D341Med (cell line): ENCODE results near the gene HTD2.

Source experiments
- DNase-seq: peaks from one replicate; pipeline ENCODE4 v3.0.0; 2012; ENCODE audit warnings: low spot score

HTD2 gene

DNA sequence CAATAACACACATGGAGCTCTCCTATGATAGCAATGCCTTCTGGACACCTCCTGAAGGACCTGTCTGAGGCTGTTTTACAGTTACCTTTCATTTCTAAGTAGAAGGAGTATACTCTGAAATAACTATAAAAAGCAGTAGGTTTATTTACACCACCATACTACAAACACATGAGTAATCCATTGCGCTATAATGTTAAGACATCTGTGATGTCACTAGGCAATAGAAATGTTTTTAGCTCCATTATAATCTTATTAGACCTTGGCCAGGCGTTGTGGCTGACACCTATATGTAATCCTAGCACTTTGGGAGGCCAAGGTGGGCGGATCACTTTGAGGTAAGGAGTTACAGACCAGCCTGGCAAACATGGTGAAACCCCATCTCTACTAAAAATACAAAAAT is 51.1 kb downstream of the HTD2 start:
- no peak for DNase-seq

DNA sequence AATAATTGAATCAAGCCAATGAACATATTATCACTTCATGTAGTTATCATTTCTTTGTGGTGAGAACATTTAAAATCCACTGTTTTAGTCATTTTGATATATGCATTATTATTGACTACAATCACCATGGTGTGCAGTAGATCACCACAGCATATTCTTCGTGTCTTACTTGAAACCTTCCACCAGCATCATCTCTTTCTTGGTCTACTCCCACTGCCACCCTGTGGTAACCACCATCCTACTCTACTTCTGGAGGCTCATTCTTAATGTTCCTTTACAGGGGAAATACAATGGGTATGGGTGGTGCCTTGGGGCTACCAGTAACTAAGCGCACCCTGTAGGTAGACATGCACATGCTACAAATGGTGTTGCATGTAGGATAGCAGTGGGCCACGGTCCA is 51.8 kb downstream of the HTD2 start:
- DNase-seq: no peak

DNA sequence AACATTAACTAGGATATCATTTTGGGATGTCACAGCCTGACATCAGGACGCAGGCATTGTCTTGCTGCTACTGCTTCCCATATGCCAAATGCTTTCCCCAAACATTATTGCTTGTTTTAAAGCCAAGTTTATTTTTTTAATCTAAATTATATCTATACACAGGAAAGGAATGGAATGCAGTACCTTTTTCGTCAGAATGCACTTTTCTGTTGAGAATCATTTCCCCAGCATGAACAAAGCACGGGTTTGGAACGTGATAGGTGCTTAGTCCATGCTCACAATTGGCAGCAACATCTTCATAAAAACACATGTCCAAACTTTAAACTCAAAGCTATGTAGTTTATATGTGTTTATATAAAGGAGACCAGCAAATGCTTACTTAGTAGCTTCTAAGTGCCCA is 52.5 kb downstream of the HTD2 start:
- no peak for DNase-seq

- no peak for DNase-seq
Measured at GRCh38 chr3:58359621-58360020, 53.3 kb downstream of the HTD2 start.

GRCh38 chr3:58361866-58362265 is 55.5 kb downstream of the HTD2 start:
- DNase-seq: no peak

GRCh38 chr3:58366699-58367098 is 60.4 kb downstream of the HTD2 start:
- DNase-seq: no peak

GRCh38 chr3:58369038-58369437 is 62.7 kb downstream of the HTD2 start:
- no peak for DNase-seq
